ENCODE data around the gene TCEA2. TPM values are rescaled to one million over a fixed set of nuclear protein-coding genes. Genes with fewer than 3 reads are reported as not detected.
A peak's percentile ranks its signal among the peaks of the same experiment; 100 is the strongest.

TCEA2 gene
- total RNA-seq (2016; rRNA removed; fragmentation: Illumina TruSeq; extraction: Trizol) (25.9 and 33.7 TPM in 2 replicates), polyA plus RNA-seq (2011; rRNA removed) (28.1 and 36.8 TPM in 2 replicates), polyA minus RNA-seq (2011; rRNA and poly(A)+ RNA removed; ENCODE audit: low replicate concordance) (42.1 and 65.5 TPM in 2 replicates), Bru-seq, nascent RNA (percentile 52 among the genes with signal in this experiment), BruChase-seq, experiment 1, labeled RNA remaining after a 6-hour chase (percentile 67 among the genes with signal in this experiment), BruChase-seq, experiment 2, labeled RNA remaining after a 2-hour chase (percentile 56 among the genes with signal in this experiment)
- total RNA-seq (2016; cell fraction: cytosol; rRNA removed; fragmentation: Illumina TruSeq; extraction: Trizol; ENCODE audit: low read depth) = 58.0 and 75.2 TPM in 2 replicates
- total RNA-seq (2016; cell fraction: insoluble cytoplasmic fraction; rRNA removed; fragmentation: Illumina TruSeq; extraction: Trizol) = 25.2 and 31.6 TPM in 2 replicates
- total RNA-seq (2016; cell fraction: membrane; rRNA removed; fragmentation: Illumina TruSeq; extraction: Trizol) = 54.3 and 70.5 TPM in 2 replicates
- total RNA-seq (2016; cell fraction: nucleus; rRNA removed; fragmentation: Illumina TruSeq; extraction: Trizol) = 19.6 and 25.2 TPM in 2 replicates
- polyA plus RNA-seq (2011; cell fraction: cytosol; rRNA removed) = 22.9 and 25.9 TPM in 2 replicates
- polyA plus RNA-seq (2011; cell fraction: nucleus; rRNA removed) = 101 and 106 TPM in 2 replicates
- 70.9 and 75.4 TPM in 2 replicates for polyA plus RNA-seq (2012)
- 308 and 317 TPM in 2 replicates for polyA plus RNA-seq (2016; cell fraction: cytosol; fragmentation: Illumina TruSeq; extraction: Trizol; ENCODE audit: low read depth)
- 54.5 and 74.5 TPM in 2 replicates for polyA plus RNA-seq (2016; cell fraction: insoluble cytoplasmic fraction; fragmentation: Illumina TruSeq; extraction: Trizol; ENCODE audit: low read depth)
- 232 and 236 TPM in 2 replicates for polyA plus RNA-seq (2016; cell fraction: membrane; fragmentation: Illumina TruSeq; extraction: Trizol; ENCODE audit: low read depth)
- polyA plus RNA-seq (2016; cell fraction: nucleus; fragmentation: Illumina TruSeq; extraction: Trizol; ENCODE audit: insufficient read depth, low read depth) = 80.5 and 83.8 TPM in 2 replicates
- 21.6 and 27.5 TPM in 2 replicates for polyA minus RNA-seq (2011; cell fraction: cytosol; rRNA and poly(A)+ RNA removed)
- polyA minus RNA-seq (2011; cell fraction: nucleus; rRNA and poly(A)+ RNA removed) = 32.7 and 36.6 TPM in 2 replicates
- long read RNA-seq, experiment 1, transcript TCEA2-202 (10 exons, 1,235 nt) = major isoform, 6 of 30 reads
- long read RNA-seq, experiment 1, partial matches to known transcripts = 2 of 30 reads
- long read RNA-seq, experiment 1, other reads (novel, unspliced or antisense) = 20 of 30 reads
- long read RNA-seq, experiment 2, transcript TCEA2-202 (10 exons, 1,235 nt) = major isoform, 12 of 127 reads
- long read RNA-seq, experiment 2, partial matches to known transcripts = 5 of 127 reads
- long read RNA-seq, experiment 2, other reads (novel, unspliced or antisense) = 107 of 127 reads

DNA sequence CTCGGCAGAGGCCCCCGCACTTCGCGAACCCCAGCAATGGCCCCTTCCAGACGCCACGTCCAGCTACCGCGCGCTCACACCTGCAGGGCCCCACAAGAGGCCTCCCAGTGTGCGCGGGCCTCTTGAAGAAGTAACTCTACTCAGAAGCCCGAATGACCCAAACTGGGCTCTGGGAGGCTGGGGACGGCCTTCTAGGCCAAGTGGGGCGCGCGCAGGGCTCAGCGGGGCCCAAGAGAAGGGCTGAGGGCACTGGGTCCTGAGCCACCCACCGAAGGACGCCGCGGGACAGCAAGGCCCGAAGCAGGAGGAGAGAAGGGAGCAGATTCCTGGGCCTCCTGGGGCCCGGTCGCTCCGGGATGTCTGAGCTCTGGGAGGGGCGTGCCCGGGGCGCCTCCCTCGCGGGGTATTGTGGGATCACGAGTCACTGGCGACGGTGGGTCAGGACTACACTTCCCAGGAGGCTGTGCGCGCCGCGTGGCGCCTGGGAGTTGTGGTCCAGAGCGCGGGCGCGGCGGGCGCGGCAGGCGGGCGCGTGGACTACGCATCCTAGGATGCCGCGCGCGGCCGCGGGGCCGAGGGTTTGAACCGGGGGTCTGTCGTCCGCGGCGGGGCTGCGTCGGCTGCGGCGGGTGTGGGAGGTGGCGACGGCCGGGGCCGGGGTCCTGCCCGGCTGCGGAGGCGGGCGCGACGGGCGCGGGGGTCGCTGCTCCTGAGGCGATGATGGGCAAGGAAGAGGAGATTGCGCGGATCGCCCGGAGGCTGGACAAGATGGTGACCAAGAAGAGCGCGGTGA is at the start of gene TCEA2:
Gene TCEA2, plus strand, starts transcription at position 603 of the 793 bp plus-strand sequence. Its CDS starts 115 bp downstream, at position 718.
- no TSS peak for BruUV-seq (replicated peaks)
- H4K20me1 ChIP-seq (ENCODE audit: insufficient read depth, low read length) = peaks cover 4% of the 10 kb centered on the region; the same call in 1 of the 2 replicates
- intact Hi-C loops (cut with micrococcal nuclease; ENCODE audit: unreplicated experiment) (no loop called here), in situ Hi-C loops (cut with HindIII; ENCODE audit: extremely low pct_ligation_motif_present, low pct_unique_long_range_greater_than_20kb) (no loop called here)
- peaks cover 0 to 3% of the 10 kb centered on the region in 2 experiments; a peak in 2 of 5 replicates for H3K27me3 ChIP-seq (ENCODE audit: control insufficient read depth in 1 of 2, insufficient read depth in 2 of 2, low read length in 2 of 2)
- POLR2A ChIA-PET = interaction anchor here (0.6 to 4.6 kb wide), 23 partner anchors 10 to 421 kb away, joined by 3 to 113 read pairs (median 5); partner anchors contain the start of genes C20orf204, LKAAEAR1, OPRL1 and PRPF6
- CTCF ChIA-PET (ENCODE audit: low intra/inter-chr PET ratio, low total read pairs) = interaction anchor here (1.5 kb wide), 1 partner anchor 82 kb away, joined by 4 read pairs; the partner anchor contains the start of gene PRPF6
- peak within 1 kb of the TSS; percentile 78 for H3K27ac ChIP-seq (ENCODE audit: extremely low read length, insufficient read depth, low read length)
- peak within 1 kb of the TSS; percentile 95 for H3K4me2 ChIP-seq (ENCODE audit: low read depth, low read length)
- FAIRE-seq (peak; percentile 85), DNase-seq (ENCODE audit: low spot score) (peak; percentile 96), ATAC-seq (peak; percentile 76)
- peak within 1 kb of the TSS; percentile 82 for H3K9ac ChIP-seq (ENCODE audit: insufficient read depth, low read depth, low read length)
- H3K79me2 ChIP-seq (ENCODE audit: insufficient read depth, low read length) = no peaks in the 10 kb centered on the region
- H2AFZ ChIP-seq (ENCODE audit: low read length) = no peak within 1 kb of the TSS
- H3K4me1 ChIP-seq (ENCODE audit: insufficient read depth, low read length) = peaks cover 65% of the 10 kb centered on the region
- no peaks in the 10 kb centered on the region for H3K36me3 ChIP-seq (replicated peaks in 1 of 2; ENCODE audit: control insufficient read depth in 1 of 2, insufficient read depth in 2 of 2, low read length in 2 of 2)
- H3K9me3 ChIP-seq (ENCODE audit: low read length) = no peaks in the 10 kb centered on the region
- H3K4me3 ChIP-seq (replicated peaks in 1 of 3; ENCODE audit: insufficient read depth in 1 of 3, low read depth in 2 of 3, low read length in 3 of 3) = peak within 1 kb of the TSS; percentile 82 to 98 (median 90)
- 3% methylated on average over 74 of the region's 85 CpGs for WGBS (ENCODE audit: low lambda C conversion rate)
- TF ChIP-seq NR1H2 (CRISPR knock-in tag; IDR thresholded peaks at IDR 0.05; ENCODE audit: borderline replicate concordance, low read depth) = peak; percentile 89; the same call in 1 of the 2 replicates
- TF ChIP-seq NR2C2 (CRISPR knock-in tag; IDR thresholded peaks at IDR 0.05; ENCODE audit: borderline replicate concordance) = peak; percentile 98
- peak; percentile 89; the same call in 1 of the 2 replicates for TF ChIP-seq ZNF446 (CRISPR knock-in tag; IDR thresholded peaks at IDR 0.05)
- peak; percentile 85 for TF ChIP-seq NCOA1 (CRISPR knock-in tag; IDR thresholded peaks at IDR 0.05)
- TF ChIP-seq ZNF598 (CRISPR knock-in tag; IDR thresholded peaks at IDR 0.05; ENCODE audit: borderline replicate concordance) = peak; percentile 95; the same call in 1 of the 2 replicates
- no peak for TF ChIP-seq TBX3 (IDR thresholded peaks at IDR 0.05; ENCODE audit: borderline replicate concordance)
- TF ChIP-seq SMAD9 (CRISPR knock-in tag; IDR thresholded peaks at IDR 0.05) = peak; percentile 80; the same call in 1 of the 2 replicates
- peak in 1 of 2 experiments; percentile 81; a peak in 2 of 4 replicates for TF ChIP-seq POLR2A (IDR thresholded peaks at IDR 0.05; ENCODE audit: insufficient read depth in 1 of 2, low read depth in 2 of 2, low read length in 2 of 2)
- TF ChIP-seq ZNF547 (CRISPR knock-in tag; IDR thresholded peaks at IDR 0.05) = no peak; the same call in none of the 2 replicates
- TF ChIP-seq ZFP82 (CRISPR knock-in tag; IDR thresholded peaks at IDR 0.05; ENCODE audit: borderline replicate concordance) = 0 out of 2 replicates have a peak, but pooled peaks have one; percentile 98
- TF ChIP-seq RFX5 (IDR thresholded peaks at IDR 0.05; ENCODE audit: low read depth, low read length) = peak; percentile 45; the same call in 1 of the 2 replicates
- TF ChIP-seq ZNF441 (CRISPR knock-in tag; IDR thresholded peaks at IDR 0.05; ENCODE audit: borderline replicate concordance) = peak; percentile 81; the same call in 1 of the 2 replicates
- peak; percentile 99 for TF ChIP-seq IRF2 (CRISPR knock-in tag; IDR thresholded peaks at IDR 0.05)
- TF ChIP-seq, protein P1, sequence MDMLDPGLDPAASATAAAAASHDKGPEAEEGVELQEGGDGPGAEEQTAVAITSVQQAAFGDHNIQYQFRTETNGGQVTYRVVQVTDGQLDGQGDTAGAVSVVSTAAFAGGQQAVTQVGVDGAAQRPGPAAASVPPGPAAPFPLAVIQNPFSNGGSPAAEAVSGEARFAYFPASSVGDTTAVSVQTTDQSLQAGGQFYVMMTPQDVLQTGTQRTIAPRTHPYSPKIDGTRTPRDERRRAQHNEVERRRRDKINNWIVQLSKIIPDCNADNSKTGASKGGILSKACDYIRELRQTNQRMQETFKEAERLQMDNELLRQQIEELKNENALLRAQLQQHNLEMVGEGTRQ (IDR thresholded peaks at IDR 0.05; ENCODE audit: low read depth, low read length) = no peak; the same call in 1 of the 2 replicates
- TF ChIP-seq, protein P1 (CRISPR knock-in tag; IDR thresholded peaks at IDR 0.05; ENCODE audit: borderline replicate concordance) = 0 out of 2 replicates have a peak, but pooled peaks have one; percentile 61
- TF ChIP-seq ZNF790 (CRISPR knock-in tag; IDR thresholded peaks at IDR 0.05; ENCODE audit: borderline replicate concordance) = no peak
